Kidney capillary endothelial cell (primary cell): ENCODE data around the gene GPATCH8.
A peak's percentile ranks its signal among the peaks of the same experiment; 100 is the strongest.

Experiments
- DNase-seq: peaks from one replicate; pipeline ENCODE4 v3.0.0-alpha.2; 2018; ENCODE audit warnings: low spot score

The GPATCH8 gene

GRCh38 chr17:44354582-44355561 is 148.3 kb downstream of the GPATCH8 start:
- no peak for DNase-seq

- DNase-seq: no peak
Observed at GRCh38 chr17:44353672-44354331, 149.4 kb downstream of the GPATCH8 start.

DNA sequence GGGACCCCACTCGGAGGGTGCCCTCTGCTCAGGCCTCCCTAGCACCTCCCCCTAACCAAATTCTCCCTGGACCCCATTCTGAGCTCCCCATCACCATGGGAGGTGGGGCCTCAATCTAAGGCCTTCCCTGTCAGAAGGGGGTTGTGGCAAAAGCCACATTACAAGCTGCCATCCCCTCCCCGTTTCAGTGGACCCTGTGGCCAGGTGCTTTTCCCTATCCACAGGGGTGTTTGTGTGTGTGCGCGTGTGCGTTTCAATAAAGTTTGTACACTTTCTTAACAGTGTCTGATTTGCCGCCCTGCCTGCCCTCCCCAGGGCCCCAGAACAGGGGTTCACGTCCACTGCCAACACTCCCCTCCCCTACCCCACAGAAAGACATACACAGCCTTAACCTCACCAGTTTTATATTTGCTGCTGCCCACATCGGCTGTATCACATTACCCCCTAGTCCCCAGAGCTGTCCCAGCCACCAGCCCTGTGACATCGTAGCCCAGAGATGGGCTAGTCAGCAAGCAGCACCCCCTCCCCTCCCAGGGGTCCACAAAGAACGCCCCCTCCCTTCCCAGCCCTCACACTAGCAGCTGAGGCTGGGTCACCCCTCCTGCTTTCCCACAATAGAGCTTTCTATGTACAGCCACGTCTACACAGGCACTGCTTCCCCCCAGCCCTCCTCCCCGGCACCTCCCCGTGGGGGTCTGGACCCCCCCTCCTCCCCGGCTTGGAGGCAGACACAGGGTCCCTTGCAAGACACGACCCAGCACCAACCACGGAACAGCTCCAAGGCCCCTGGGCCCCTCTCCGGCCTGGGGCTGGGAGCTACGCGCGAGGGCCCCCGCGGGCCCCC is 150.2 kb downstream of the GPATCH8 start:
- DNase-seq: no peak

- no peak for DNase-seq
Observed at GRCh38 chr17:44351961-44352827, 151.0 kb downstream of the GPATCH8 start.

- no peak for DNase-seq
Observed at GRCh38 chr17:44351464-44351863, 151.7 kb downstream of the GPATCH8 start.

DNA sequence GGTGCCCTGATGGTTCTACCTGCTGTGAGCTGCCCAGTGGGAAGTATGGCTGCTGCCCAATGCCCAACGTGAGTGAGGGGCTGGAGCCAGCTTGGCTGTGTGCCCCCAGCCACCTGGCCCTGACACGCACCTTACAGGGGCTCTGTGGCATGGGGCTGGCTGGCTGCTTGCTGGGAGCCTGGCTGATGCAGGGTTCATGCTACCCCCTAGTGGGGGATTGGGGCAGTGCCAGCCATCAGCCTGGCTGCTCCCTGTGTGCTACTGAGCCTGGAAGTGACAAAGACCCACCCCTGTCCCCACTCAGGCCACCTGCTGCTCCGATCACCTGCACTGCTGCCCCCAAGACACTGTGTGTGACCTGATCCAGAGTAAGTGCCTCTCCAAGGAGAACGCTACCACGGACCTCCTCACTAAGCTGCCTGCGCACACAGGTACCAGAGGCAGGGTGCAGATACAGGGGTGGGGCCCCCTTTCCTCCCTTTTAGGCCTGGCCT is 152.4 kb downstream of the GPATCH8 start:
- peak; percentile 55 for DNase-seq

- no peak for DNase-seq
Observed at GRCh38 chr17:44349553-44350070, 153.6 kb downstream of the GPATCH8 start.

GRCh38 chr17:44348988-44349364 is 154.2 kb downstream of the GPATCH8 start:
- no peak for DNase-seq

DNA sequence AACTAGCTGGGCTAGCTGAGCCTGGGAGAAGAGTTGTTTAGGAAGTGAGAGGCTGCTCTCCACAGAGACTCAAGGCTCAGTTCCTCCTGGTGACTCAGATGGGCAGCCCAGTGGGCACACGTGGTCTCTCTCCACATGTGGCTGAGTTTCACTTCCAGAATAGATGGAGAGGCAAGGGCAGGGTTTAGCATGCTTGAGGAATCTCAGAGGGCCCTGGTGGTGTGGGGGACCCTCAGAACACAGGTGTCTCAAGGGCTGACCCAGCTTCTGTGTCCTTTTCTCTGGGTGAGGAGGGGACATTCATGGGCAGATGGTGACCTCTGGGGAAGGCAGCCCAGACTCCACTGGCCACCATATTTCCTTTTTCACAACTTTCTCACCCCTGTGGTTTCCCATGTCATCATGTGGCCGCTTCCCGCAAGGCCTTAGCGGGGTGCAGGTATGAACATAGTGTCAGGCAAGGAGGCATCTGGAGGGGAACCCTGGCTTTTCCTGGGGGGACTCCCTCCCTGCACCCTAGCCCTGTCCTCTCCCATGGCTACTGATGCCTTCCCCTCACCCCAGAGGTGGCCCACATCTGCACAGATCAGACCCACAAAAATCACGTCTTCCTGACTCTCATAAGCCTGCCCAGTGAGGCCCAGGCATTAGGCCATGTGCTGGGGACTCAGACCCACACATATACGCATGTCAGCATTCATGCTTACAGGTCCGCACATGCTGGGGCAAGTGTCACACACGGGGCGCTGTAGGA is 154.8 kb downstream of the GPATCH8 start:
- no peak for DNase-seq
